RKO (cell line): ENCODE results near the gene MARCO.
"Not testable (repeated sequence)": the region's sequence is repeated elsewhere in the genome, so short reads cannot be mapped to it uniquely, and the experiment has no call there.

Experiments
- DNase-seq: peaks from one replicate; pipeline ENCODE4 v3.0.0-alpha.2; 2016; ENCODE audit warnings: low spot score

Gene MARCO

GRCh38 chr2:119006441-119006840 lies 64.4 kb downstream of the MARCO start:
- no peak for DNase-seq

- DNase-seq: peak; percentile 22
Measured at GRCh38 chr2:119008108-119008507, 66.1 kb downstream of the MARCO start.

GRCh38 chr2:119009110-119009509 lies 67.1 kb downstream of the MARCO start:
- no peak for DNase-seq

GRCh38 chr2:119010336-119010735 lies 68.3 kb downstream of the MARCO start:
- no peak for DNase-seq

- no peak for DNase-seq
Measured at GRCh38 chr2:119011162-119011909, 69.3 kb downstream of the MARCO start.

- DNase-seq: no peak
Measured at GRCh38 chr2:119011910-119012209, 69.9 kb downstream of the MARCO start.

- no peak for DNase-seq
Measured at GRCh38 chr2:119012345-119013301, 70.6 kb downstream of the MARCO start.

- DNase-seq: no peak
Measured at GRCh38 chr2:119013671-119014070, 71.7 kb downstream of the MARCO start.

GRCh38 chr2:119015845-119016244 lies 73.9 kb downstream of the MARCO start:
- DNase-seq: no peak

- DNase-seq: no peak
Measured at GRCh38 chr2:119019521-119019920, 77.5 kb downstream of the MARCO start.

- DNase-seq: no peak
Measured at GRCh38 chr2:119022678-119023077, 80.7 kb downstream of the MARCO start.

- no peak for DNase-seq
Measured at GRCh38 chr2:119023534-119023933, 81.5 kb downstream of the MARCO start.

- DNase-seq: no peak
Measured at GRCh38 chr2:119024152-119024551, 82.2 kb downstream of the MARCO start.

- DNase-seq: no peak
Measured at GRCh38 chr2:119024568-119024967, 82.6 kb downstream of the MARCO start.

GRCh38 chr2:119025013-119025412 lies 83.0 kb downstream of the MARCO start:
- no peak for DNase-seq

GRCh38 chr2:119025762-119026351 lies 83.9 kb downstream of the MARCO start:
- no peak for DNase-seq

- DNase-seq: no peak
Measured at GRCh38 chr2:119026890-119027289, 84.9 kb downstream of the MARCO start.

- DNase-seq: peak; percentile 36
Measured at GRCh38 chr2:119028327-119029174, 86.6 kb downstream of the MARCO start.

- DNase-seq: no peak
Measured at GRCh38 chr2:119029297-119029696, 87.3 kb downstream of the MARCO start.

- not testable (repeated sequence) for DNase-seq
Measured at GRCh38 chr2:119037922-119038321, 95.9 kb downstream of the MARCO start.

GRCh38 chr2:119040730-119041129 lies 98.7 kb downstream of the MARCO start:
- no peak for DNase-seq
